Tibial nerve (tissue), 3 donors: ENCODE measurements around the gene PRMT3.

Experiments
- CTCF ChIP-seq, 5 experiments: fragments of 200-600 bp in 3 of 5; fragments of 450-650 bp in 2 of 5; sonication (generic) in 3 of 5; IDR thresholded peaks; one replicate each; pipeline ENCODE4 v1.5.1; 2016 to 2019; ENCODE audit warnings: antibody characterized with exemption in 5 of 5, mild to moderate bottlenecking in 3 of 5, moderate library complexity in 2 of 5
- POLR2A ChIP-seq, 2 donors: fragments of 450-650 bp; IDR thresholded peaks; one replicate each; pipeline ENCODE4 v1.6.1; 2017; ENCODE audit warnings: antibody characterized with exemption in 2 of 2, mild to moderate bottlenecking in 2 of 2, moderate library complexity in 2 of 2

- TF ChIP-seq CTCF (IDR thresholded peaks at IDR 0.05) (no peak), POLR2A (IDR thresholded peaks at IDR 0.05) (no peak)
Measured at GRCh38 chr11:20451568-20451967, 64.1 kb downstream of the PRMT3 start.
